ENCODE results near the gene RGS17. TPM values are rescaled to one million over a fixed set of nuclear protein-coding genes. Genes with fewer than 3 reads are reported as not detected.

The RGS17 gene
- total RNA-seq, 1 experiment from 2014 or later: 0.70 TPM

DNA sequence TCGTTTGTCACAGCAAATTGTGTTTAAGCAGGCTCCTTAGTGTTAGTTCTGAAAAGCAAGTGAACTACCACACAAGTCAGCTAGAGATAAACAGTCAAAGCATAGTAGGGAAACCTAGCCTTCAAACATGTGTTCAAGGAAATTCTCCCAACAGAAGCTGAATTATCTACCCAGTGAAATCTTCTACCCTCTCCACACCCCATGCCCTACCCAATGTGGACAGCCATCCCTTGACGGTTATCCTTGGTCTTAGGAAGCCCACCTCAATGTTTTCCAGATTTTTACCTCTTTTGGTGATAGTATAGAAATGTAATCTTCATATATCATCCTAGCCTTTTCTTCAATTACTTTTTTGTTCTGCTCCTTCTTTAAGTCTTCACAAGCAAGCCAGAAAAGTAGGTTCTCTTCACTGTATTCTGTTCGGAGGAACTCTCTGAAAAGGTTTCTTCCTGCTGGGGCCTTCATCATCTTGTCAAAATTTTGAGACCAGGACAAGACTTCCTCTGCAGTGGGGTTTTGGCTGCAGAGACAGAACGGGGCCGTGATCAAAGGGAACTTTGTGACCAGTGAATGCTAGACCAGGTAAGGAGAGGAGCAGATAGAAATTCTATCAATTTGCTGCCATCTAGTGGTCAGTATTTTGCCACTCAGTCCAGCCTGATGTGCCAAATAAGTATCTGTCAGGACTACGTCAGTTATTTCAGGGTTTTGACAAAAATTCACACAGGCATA is 106.9 kb downstream of the RGS17 start:
- TF ChIP-seq, protein P1, sequence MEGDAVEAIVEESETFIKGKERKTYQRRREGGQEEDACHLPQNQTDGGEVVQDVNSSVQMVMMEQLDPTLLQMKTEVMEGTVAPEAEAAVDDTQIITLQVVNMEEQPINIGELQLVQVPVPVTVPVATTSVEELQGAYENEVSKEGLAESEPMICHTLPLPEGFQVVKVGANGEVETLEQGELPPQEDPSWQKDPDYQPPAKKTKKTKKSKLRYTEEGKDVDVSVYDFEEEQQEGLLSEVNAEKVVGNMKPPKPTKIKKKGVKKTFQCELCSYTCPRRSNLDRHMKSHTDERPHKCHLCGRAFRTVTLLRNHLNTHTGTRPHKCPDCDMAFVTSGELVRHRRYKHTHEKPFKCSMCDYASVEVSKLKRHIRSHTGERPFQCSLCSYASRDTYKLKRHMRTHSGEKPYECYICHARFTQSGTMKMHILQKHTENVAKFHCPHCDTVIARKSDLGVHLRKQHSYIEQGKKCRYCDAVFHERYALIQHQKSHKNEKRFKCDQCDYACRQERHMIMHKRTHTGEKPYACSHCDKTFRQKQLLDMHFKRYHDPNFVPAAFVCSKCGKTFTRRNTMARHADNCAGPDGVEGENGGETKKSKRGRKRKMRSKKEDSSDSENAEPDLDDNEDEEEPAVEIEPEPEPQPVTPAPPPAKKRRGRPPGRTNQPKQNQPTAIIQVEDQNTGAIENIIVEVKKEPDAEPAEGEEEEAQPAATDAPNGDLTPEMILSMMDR (conservative IDR thresholded peaks at IDR 0.05): peak; percentile 84
- TF ChIP-seq EZH2 (IDR thresholded peaks at IDR 0.05; ENCODE audit: low read depth): no peak
- BruUV-seq (replicated peaks): no TSS peak
- Histone ChIP-seq H3K4me1 (replicated peaks; ENCODE audit: insufficient read depth) (no peaks in the 10 kb centered on the region), H3K79me2 (ENCODE audit: low read depth) (no peaks in the 10 kb centered on the region), H3K27ac (no peak overlapping the region), H3K4me2 (peak overlapping the region; percentile 26; the same call in 1 of the 2 replicates), H3F3A (ENCODE audit: insufficient read depth, low read depth) (no peaks in the 10 kb centered on the region), H3K36me3 (ENCODE audit: low read depth) (no peaks in the 10 kb centered on the region), H3K9me2 (ENCODE audit: insufficient read depth) (no peaks in the 10 kb centered on the region), H3K4me3 (no peak overlapping the region), H2AFZ (no peak overlapping the region), H4K20me1 (ENCODE audit: insufficient read depth) (no peaks in the 10 kb centered on the region), H3K9me3 (ENCODE audit: insufficient read depth, low read depth) (no peaks in the 10 kb centered on the region), H3K27me3 (ENCODE audit: insufficient read depth, low read depth) (no peaks in the 10 kb centered on the region)
- peak in 1 of 2 experiments; percentile 11 for DNase-seq
- ChIA-PET POLR2A (ENCODE audit: unreplicated experiment) (no interaction called here), CTCF (interaction anchor here (0.7 kb wide), 1 partner anchor 647 kb away, joined by 3 read pairs; no protein-coding TSS in a partner anchor)
- intact Hi-C loops (cut with micrococcal nuclease; ENCODE audit: unreplicated experiment): loop anchor here (1.0 to 10.0 kb wide), 3 partner anchors 69 to 279 kb away; no protein-coding TSS in a partner anchor

DNA sequence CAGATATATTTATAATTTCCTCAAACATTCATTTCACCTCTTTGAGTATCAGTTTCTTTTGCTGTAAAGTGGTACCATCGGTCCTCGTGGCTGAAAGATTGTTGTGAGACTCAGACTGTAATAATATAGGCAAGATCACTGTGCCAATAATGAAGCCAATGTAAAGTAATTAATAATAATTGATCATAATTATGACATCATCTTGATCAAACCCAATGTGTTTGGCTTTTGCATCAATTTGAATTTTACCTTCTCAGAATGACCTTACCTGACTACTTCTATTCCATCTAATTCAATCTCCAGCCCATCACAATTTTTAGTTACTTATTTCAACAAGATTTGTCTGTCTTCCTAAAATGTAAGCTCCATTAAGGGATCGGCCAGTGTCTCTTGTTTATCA is 112.7 kb downstream of the RGS17 start:
- no TSS peak for BruUV-seq (replicated peaks)
- H3K4me3 ChIP-seq: no peak overlapping the region
- no peak overlapping the region for H3K4me2 ChIP-seq
- H2AFZ ChIP-seq: no peak overlapping the region
- TF ChIP-seq, protein P1 (conservative IDR thresholded peaks at IDR 0.05): no peak
- no peak for TF ChIP-seq EZH2 (IDR thresholded peaks at IDR 0.05; ENCODE audit: low read depth)
- H4K20me1 ChIP-seq (ENCODE audit: insufficient read depth): no peaks in the 10 kb centered on the region
- intact Hi-C loops (cut with micrococcal nuclease; ENCODE audit: unreplicated experiment): no loop called here
- no peak for DNase-seq
- no peaks in the 10 kb centered on the region for H3F3A ChIP-seq (ENCODE audit: insufficient read depth, low read depth)
- H3K79me2 ChIP-seq (ENCODE audit: low read depth): no peaks in the 10 kb centered on the region
- no peaks in the 10 kb centered on the region for H3K9me3 ChIP-seq (ENCODE audit: insufficient read depth, low read depth)
- H3K27me3 ChIP-seq (ENCODE audit: insufficient read depth, low read depth): no peaks in the 10 kb centered on the region
- no peak overlapping the region for H3K27ac ChIP-seq
- H3K36me3 ChIP-seq (ENCODE audit: low read depth): no peaks in the 10 kb centered on the region
- no peaks in the 10 kb centered on the region for H3K9me2 ChIP-seq (ENCODE audit: insufficient read depth)
- no peaks in the 10 kb centered on the region for H3K4me1 ChIP-seq (replicated peaks; ENCODE audit: insufficient read depth)
- CTCF ChIA-PET: no interaction called here
- POLR2A ChIA-PET (ENCODE audit: unreplicated experiment): no interaction called here

GRCh38 chr6:153016846-153017245 is 114.2 kb downstream of the RGS17 start:
- Histone ChIP-seq H3K9me2 (ENCODE audit: insufficient read depth) (no peaks in the 10 kb centered on the region), H3K4me2 (no peak overlapping the region), H3K4me3 (no peak overlapping the region), H3K36me3 (ENCODE audit: low read depth) (no peaks in the 10 kb centered on the region), H3K27ac (no peak overlapping the region), H3K79me2 (ENCODE audit: low read depth) (no peaks in the 10 kb centered on the region), H2AFZ (no peak overlapping the region), H3K27me3 (ENCODE audit: insufficient read depth, low read depth) (no peaks in the 10 kb centered on the region), H4K20me1 (ENCODE audit: insufficient read depth) (no peaks in the 10 kb centered on the region), H3K9me3 (ENCODE audit: insufficient read depth, low read depth) (no peaks in the 10 kb centered on the region), H3K4me1 (replicated peaks; ENCODE audit: insufficient read depth) (no peaks in the 10 kb centered on the region), H3F3A (ENCODE audit: insufficient read depth, low read depth) (no peaks in the 10 kb centered on the region)
- ChIA-PET POLR2A (ENCODE audit: unreplicated experiment) (no interaction called here), CTCF (no interaction called here)
- DNase-seq: no peak
- no TSS peak for BruUV-seq (replicated peaks)
- TF ChIP-seq EZH2 (IDR thresholded peaks at IDR 0.05; ENCODE audit: low read depth): no peak
- TF ChIP-seq, protein P1 (conservative IDR thresholded peaks at IDR 0.05): no peak
- intact Hi-C loops (cut with micrococcal nuclease; ENCODE audit: unreplicated experiment): no loop called here
